H1 (cell line): ENCODE measurements around the gene UPF2. TPM values are rescaled to one million over a fixed set of nuclear protein-coding genes. Genes with fewer than 3 reads are reported as not detected.

Experiments
- ATF3 ChIP-seq: IDR thresholded peaks from 2 replicates; pipeline ENCODE4 v1.6.1; 2011; ENCODE audit warnings: low read depth, mild to moderate bottlenecking, low read length; ENCODE audit not compliant: insufficient read depth
- BRCA1 ChIP-seq: IDR thresholded peaks from 2 replicates; pipeline ENCODE4 v1.6.1; 2012; ENCODE audit warnings: low read depth, low read length, improper control_type of control experiment
- CBX8 ChIP-seq: fragments of 300-800, 300-1000 bp; sonication (generic); IDR thresholded peaks from 2 replicates; pipeline ENCODE4 v1.7.1; 2016; ENCODE audit warnings: low read depth, low read length, borderline replicate concordance
- CEBPB ChIP-seq: IDR thresholded peaks from 2 replicates; pipeline ENCODE4 v1.6.1; 2012; ENCODE audit warnings: low read depth, low read length
- CHD7 ChIP-seq: fragments of 300-600 bp; sonication (generic); IDR thresholded peaks from 2 replicates; pipeline ENCODE4 v1.7.1; 2012; ENCODE audit warnings: low read length, moderate library complexity, mild to moderate bottlenecking, inconsistent platforms; ENCODE audit not compliant: insufficient replicate concordance
- PHF8 ChIP-seq: fragments of 200-600 bp; sonication (generic); conservative IDR thresholded peaks from 2 replicates; pipeline ENCODE4 v1.7.1; 2012; ENCODE audit warnings: low read depth, mild to moderate bottlenecking, inconsistent platforms, low read length, moderate library complexity
- RNF2 ChIP-seq: fragments of 200-900, 300-1000 bp; sonication (generic); IDR thresholded peaks from 2 replicates; pipeline ENCODE4 v1.7.1; 2016; ENCODE audit warnings: borderline replicate concordance, low read depth, mild to moderate bottlenecking, antibody characterized with exemption, low read length; ENCODE audit not compliant: poor library complexity, severe bottlenecking; ENCODE audit errors: missing control alignments
- SIN3A ChIP-seq, 2 experiments: IDR thresholded peaks in 1 of 2; conservative IDR thresholded peaks in 1 of 2; 2 replicates each; pipeline ENCODE4 v1.6.1; 2011 to 2012; ENCODE audit warnings: low read length in 2 of 2, improper control_type of control experiment in 1 of 2, low read depth in 1 of 2, mild to moderate bottlenecking in 1 of 2
- SP1 ChIP-seq: IDR thresholded peaks from 2 replicates; pipeline ENCODE4 v1.6.1; 2011; ENCODE audit warnings: low read depth, low read length
- SP4 ChIP-seq: IDR thresholded peaks from 2 replicates; pipeline ENCODE4 v1.6.1; 2012; ENCODE audit warnings: low read length, inconsistent platforms
- TAF7 ChIP-seq: optimal IDR thresholded peaks from 2 replicates; pipeline ENCODE3; 2011; ENCODE audit warnings: low read depth, mild to moderate bottlenecking, inconsistent platforms, low read length, moderate library complexity, borderline replicate concordance
- polyA plus RNA-seq, 7 experiments: library from polyadenylated mRNA; depleted of rRNA in 3 of 7; stranded (reverse) in 5 of 7; unstranded in 2 of 7; fragments of >200 nt in 5 of 7; fragments of 200-250 nt in 2 of 7; gene quantifications; 1 replicate in 5 of 7; 2 replicates in 1 of 7; 4 replicates in 1 of 7; pipeline versions ENCODE4 v1.2.1 to v1.2.3, GENCODE V29; 2011 to 2013; ENCODE audit warnings: missing spikeins in 2 of 7, mixed read lengths in 2 of 7
- total RNA-seq: library from RNA; stranded (reverse); fragmentation: NEBNext Ultra II Directional; extraction: Animal tissue kit (Norgen Biotek cat#: 25700); gene quantifications from 2 replicates; pipeline ENCODE4 v1.2.1, GENCODE V29; 2021

UPF2 gene
- total and polyA plus RNA-seq, 2 of the 8 experiments (the other 6 are each of a cell fraction or from before 2014, with no cell fraction given), result 6.2 to 32.8 TPM

- TF ChIP-seq SP1 (no peak), PHF8 (peak; percentile 81), CBX8 (no peak), CEBPB (no peak), ATF3 (no peak), CHD7 (no peak), RNF2 (no peak), SP4 (no peak), TAF7 (no peak), BRCA1 (no peak), SIN3A (conservative IDR thresholded peaks at IDR 0.05 in 1 of 2, IDR thresholded peaks at IDR 0.05 in 1 of 2; ENCODE audit: low read depth in 1 of 2, low read length in 2 of 2) (peak; percentile 79 to 84; a peak in 2 of 4 replicates)
Measured at GRCh38 chr10:12042409-12042796, 206 bp downstream of the UPF2 start (continued).
